Tibial artery (tissue), 4 donors: ENCODE data around the gene MYH14.

ENCODE experiments used
- DNase-seq, 2 donors: peaks; one replicate each; pipeline ENCODE4 v3.0.0-alpha.2; 2019
- H3K27ac ChIP-seq, 2 donors: fragments of 200-600 bp; sonication (generic) in 1 of 2; 1 replicate in 1 of 2; 2 replicates in 1 of 2; pipeline ENCODE4 v1.5.1; 2018 to 2019; ENCODE audit warnings: mild to moderate bottlenecking in 1 of 2
- H3K27me3 ChIP-seq, 2 donors: fragments of 200-600 bp; sonication (generic) in 1 of 2; one replicate each; pipeline versions ENCODE4 v1.5.1 to v1.6.0; 2016 to 2019
- H3K36me3 ChIP-seq, 3 donors: fragments of 200-600 bp; sonication (generic) in 2 of 3; one replicate each; pipeline ENCODE4 v1.5.1; 2016 to 2019; ENCODE audit warnings: mild to moderate bottlenecking in 2 of 3
- H3K4me1 ChIP-seq, 4 donors: fragments of 200-600 bp; sonication (generic) in 2 of 4; 1 replicate in 3 of 4; 2 replicates in 1 of 4; pipeline ENCODE4 v1.5.1; 2016 to 2019
- H3K4me3 ChIP-seq, 2 donors: fragments of 200-600 bp; sonication (generic) in 1 of 2; 1 replicate in 1 of 2; 2 replicates in 1 of 2; pipeline ENCODE4 v1.5.1; 2018 to 2019; ENCODE audit warnings: mild to moderate bottlenecking in 2 of 2
- H3K9me3 ChIP-seq, 3 donors: fragments of 200-600 bp; sonication (generic) in 1 of 3; one replicate each; pipeline ENCODE4 v1.5.1; 2016 to 2019
- CTCF ChIP-seq, 2 experiments: fragments of 200-600 bp in 1 of 2; fragments of 450-650 bp in 1 of 2; IDR thresholded peaks; one replicate each; pipeline ENCODE4 v1.5.1; 2017 to 2019; ENCODE audit warnings: antibody characterized with exemption in 2 of 2, mild to moderate bottlenecking in 1 of 2, moderate library complexity in 1 of 2
- intact Hi-C: fragments of 100-400 bp; cut with DNase I; formaldehyde crosslinking; loops from one replicate; pipeline ENCODE4 v1.15.0; 2023; ENCODE audit warnings: low total_unique reads

The MYH14 gene

GRCh38 chr19:50323782-50324133, 120.3 kb downstream of the MYH14 start:
- Histone ChIP-seq H3K4me3 (no peak overlapping the region), H3K4me1 (peaks cover 0 to 15% (median 9%) of the 10 kb centered on the region in 4 donors), H3K9me3 (no peaks in the 10 kb centered on the region), H3K27ac (no peak overlapping the region), H3K27me3 (peaks cover 0 to 45% of the 10 kb centered on the region in 2 donors), H3K36me3 (no peaks in the 10 kb centered on the region)
- DNase-seq, result no peak
- intact Hi-C loops, result no loop called here
- no peak for TF ChIP-seq CTCF (IDR thresholded peaks at IDR 0.05)

GRCh38 chr19:50324331-50324730, 120.9 kb downstream of the MYH14 start:
- Histone ChIP-seq H3K4me1 (peaks cover 0 to 19% (median 10%) of the 10 kb centered on the region in 4 donors), H3K27me3 (peaks cover 0 to 49% of the 10 kb centered on the region in 2 donors), H3K36me3 (no peaks in the 10 kb centered on the region), H3K9me3 (no peaks in the 10 kb centered on the region), H3K4me3 (no peak overlapping the region), H3K27ac (no peak overlapping the region)
- intact Hi-C loops, result no loop called here
- no peak for DNase-seq
- no peak for TF ChIP-seq CTCF (IDR thresholded peaks at IDR 0.05)

GRCh38 chr19:50325310-50326100, 122.1 kb downstream of the MYH14 start:
- Histone ChIP-seq H3K4me1 (peaks cover 0 to 30% (median 17%) of the 10 kb centered on the region in 4 donors), H3K27ac (no peak overlapping the region), H3K9me3 (no peaks in the 10 kb centered on the region), H3K4me3 (no peak overlapping the region), H3K36me3 (no peaks in the 10 kb centered on the region), H3K27me3 (peaks cover 0 to 57% of the 10 kb centered on the region in 2 donors)
- no peak for TF ChIP-seq CTCF (IDR thresholded peaks at IDR 0.05)
- intact Hi-C loops, result no loop called here
- DNase-seq, result no peak

- intact Hi-C loops, result no loop called here
- DNase-seq, result no peak
- Histone ChIP-seq H3K27me3 (peaks cover 0 to 62% of the 10 kb centered on the region in 2 donors), H3K4me1 (peaks cover 0 to 37% (median 21%) of the 10 kb centered on the region in 4 donors), H3K36me3 (no peaks in the 10 kb centered on the region), H3K4me3 (no peak overlapping the region), H3K9me3 (no peaks in the 10 kb centered on the region), H3K27ac (no peak overlapping the region)
- no peak for TF ChIP-seq CTCF (IDR thresholded peaks at IDR 0.05)
These were observed 122.8 kb downstream of the MYH14 start for GRCh38 chr19:50326101-50326664.

GRCh38 chr19:50327013-50327412, 123.6 kb downstream of the MYH14 start:
- Histone ChIP-seq H3K4me3 (no peak overlapping the region), H3K36me3 (no peaks in the 10 kb centered on the region), H3K9me3 (no peaks in the 10 kb centered on the region), H3K27me3 (peaks cover 0 to 69% of the 10 kb centered on the region in 2 donors), H3K27ac (no peak overlapping the region), H3K4me1 (peaks cover 0 to 41% (median 21%) of the 10 kb centered on the region in 4 donors)
- no peak for TF ChIP-seq CTCF (IDR thresholded peaks at IDR 0.05)
- no peak for DNase-seq
- intact Hi-C loops, result no loop called here
